Left ventricle myocardium inferior (tissue), 1 donor: ENCODE results near the gene TANGO6. TPM values are rescaled to one million over a fixed set of nuclear protein-coding genes. Genes with fewer than 3 reads are reported as not detected.

Source experiments
- DNase-seq: peaks from one replicate; pipeline ENCODE4 v3.0.0-alpha.2; 2020
- H3K27ac ChIP-seq: fragments of 200-600 bp; replicated peaks from 2 replicates; pipeline ENCODE4 v1.8.0; 2021
- H3K27me3 ChIP-seq: fragments of 200-600 bp; 2 replicates; pipeline ENCODE4 v1.8.0; 2021; ENCODE audit warnings: low read depth
- H3K36me3 ChIP-seq: fragments of 200-600 bp; 2 replicates; pipeline ENCODE4 v1.8.0; 2021
- H3K4me1 ChIP-seq: fragments of 200-600 bp; 2 replicates; pipeline ENCODE4 v1.8.0; 2021
- H3K4me3 ChIP-seq: fragments of 200-600 bp; 2 replicates; pipeline ENCODE4 v1.8.0; 2021; ENCODE audit warnings: mild to moderate bottlenecking, moderate library complexity
- H3K9me3 ChIP-seq: fragments of 200-600 bp; replicated peaks from 2 replicates; pipeline ENCODE4 v1.8.0; 2021
- CTCF ChIP-seq: fragments of 200-600 bp; IDR thresholded peaks from 2 replicates; pipeline ENCODE4 v1.8.0; 2021; ENCODE audit warnings: antibody characterized with exemption, mild to moderate bottlenecking, borderline replicate concordance
- intact Hi-C: fragments of 100-400 bp; cut with micrococcal nuclease; formaldehyde crosslinking; loops from one replicate; pipeline ENCODE4 v1.11.0; 2022
- total RNA-seq: library from RNA; stranded (reverse); fragmentation: NEBNext Ultra II Directional; extraction: Animal tissue kit (Norgen Biotek cat#: 25700); gene quantifications from one replicate; pipeline ENCODE4 v1.2.1, GENCODE V29; 2021
- donor health status: DM: no; HTN: yes; CAD: no; lungs with severe emphysema.

Gene TANGO6
- total RNA-seq, 1 donor from 2014 or later, result 10.5 TPM

GRCh38 chr16:68991075-68991474 is 147.7 kb downstream of the TANGO6 start:
- no peak for TF ChIP-seq CTCF
- intact Hi-C loops, result no loop called here

GRCh38 chr16:68992521-68992920 is 149.2 kb downstream of the TANGO6 start:
- Histone ChIP-seq H3K4me3 (no peak overlapping the region), H3K27ac (peak overlapping the region; percentile 11), H3K4me1 (no peaks in the 10 kb centered on the region), H3K36me3 (no peaks in the 10 kb centered on the region), H3K9me3 (no peaks in the 10 kb centered on the region), H3K27me3 (no peaks in the 10 kb centered on the region)
- no peak for DNase-seq
- intact Hi-C loops, result no loop called here
- TF ChIP-seq CTCF, result no peak

More at GRCh38 chr16:68991075-68991474, 147.7 kb downstream of the TANGO6 start:
- DNase-seq, result no peak
- Histone ChIP-seq H3K27ac (no peak overlapping the region), H3K4me1 (peaks cover 2% of the 10 kb centered on the region), H3K9me3 (no peaks in the 10 kb centered on the region), H3K27me3 (no peaks in the 10 kb centered on the region), H3K36me3 (no peaks in the 10 kb centered on the region), H3K4me3 (no peak overlapping the region)

DNA sequence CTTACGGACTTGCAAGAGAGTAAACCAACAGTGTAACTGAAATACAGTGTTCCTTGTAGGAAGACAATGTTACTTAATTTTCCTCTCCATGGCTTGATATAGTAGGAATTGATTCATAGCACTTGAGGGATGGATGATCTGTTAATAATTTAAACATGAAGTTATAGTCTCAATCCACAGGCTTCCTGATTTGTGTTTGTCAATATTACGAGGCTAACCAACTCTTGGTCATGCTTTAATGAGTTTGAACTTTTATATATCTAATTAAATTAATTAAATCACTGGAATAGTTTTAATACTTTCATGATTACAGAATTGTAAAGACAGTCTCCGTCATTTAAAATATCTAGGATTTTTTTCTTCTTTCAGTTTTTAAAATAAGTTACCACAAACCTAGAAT is 150.1 kb downstream of the TANGO6 start:
- no peak for DNase-seq
- H3K27ac ChIP-seq, result no peak overlapping the region
- no peaks in the 10 kb centered on the region for H3K4me1 ChIP-seq
- H3K4me3 ChIP-seq, result no peak overlapping the region
- intact Hi-C loops, result no loop called here
- no peaks in the 10 kb centered on the region for H3K27me3 ChIP-seq
- no peak for TF ChIP-seq CTCF
- H3K9me3 ChIP-seq, result no peaks in the 10 kb centered on the region
- H3K36me3 ChIP-seq, result no peaks in the 10 kb centered on the region

GRCh38 chr16:68993885-68994284 is 150.6 kb downstream of the TANGO6 start:
- no peak for TF ChIP-seq CTCF
- Histone ChIP-seq H3K27me3 (no peaks in the 10 kb centered on the region), H3K4me3 (no peak overlapping the region), H3K4me1 (no peaks in the 10 kb centered on the region), H3K9me3 (no peaks in the 10 kb centered on the region), H3K36me3 (no peaks in the 10 kb centered on the region), H3K27ac (no peak overlapping the region)
- DNase-seq, result no peak
- intact Hi-C loops, result no loop called here

DNA sequence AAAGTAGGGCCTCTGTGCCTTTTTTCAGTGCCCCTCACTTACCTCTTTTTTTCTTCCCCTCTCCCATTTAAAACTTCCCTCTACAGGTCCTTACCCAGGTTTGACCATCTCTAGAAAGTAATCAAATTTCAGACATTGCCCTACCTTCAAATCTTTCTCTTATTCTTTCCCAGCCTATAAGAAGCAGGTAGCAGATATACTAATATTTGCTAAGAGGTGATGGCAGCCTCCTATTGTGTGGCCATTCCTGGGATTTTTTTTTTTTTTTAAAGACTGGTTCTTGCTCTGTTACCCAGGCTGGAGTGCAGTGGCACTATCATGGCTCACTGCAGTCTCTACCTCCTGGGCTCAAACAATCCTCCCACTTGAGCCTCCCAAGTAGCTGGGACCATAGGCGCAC is 151.0 kb downstream of the TANGO6 start:
- H3K27me3 ChIP-seq, result no peaks in the 10 kb centered on the region
- intact Hi-C loops, result no loop called here
- no peaks in the 10 kb centered on the region for H3K9me3 ChIP-seq
- no peaks in the 10 kb centered on the region for H3K4me1 ChIP-seq
- no peak for TF ChIP-seq CTCF
- no peaks in the 10 kb centered on the region for H3K36me3 ChIP-seq
- no peak for DNase-seq
- no peak overlapping the region for H3K27ac ChIP-seq
- no peak overlapping the region for H3K4me3 ChIP-seq
